Chondrocyte (in vitro differentiated cells): ENCODE results near the gene MFSD12. TPM values are rescaled to one million over a fixed set of nuclear protein-coding genes. Genes with fewer than 3 reads are reported as not detected.
A peak's percentile ranks its signal among the peaks of the same experiment; 100 is the strongest.

ENCODE experiments used
- DNase-seq: peaks from one replicate; pipeline ENCODE4 v3.0.0; 2021; ENCODE audit warnings: mixed read lengths, low spot score
- H3K27ac Mint-ChIP-seq: one replicate; pipeline ENCODE4 v1.8.0; 2021; ENCODE audit warnings: mild to moderate bottlenecking, moderate library complexity, mixed read lengths; ENCODE audit not compliant: unreplicated experiment
- H3K27me3 Mint-ChIP-seq: 2 replicates; pipeline ENCODE4 v1.8.0; 2021; ENCODE audit warnings: low read depth, mixed read lengths
- H3K36me3 Mint-ChIP-seq: 2 replicates; pipeline ENCODE4 v1.8.0; 2021; ENCODE audit warnings: low read depth, mixed read lengths
- H3K4me1 Mint-ChIP-seq: 2 replicates; pipeline ENCODE4 v1.8.0; 2021; ENCODE audit warnings: low read depth, mild to moderate bottlenecking, mixed read lengths
- H3K4me3 Mint-ChIP-seq: one replicate; pipeline ENCODE4 v1.8.0; 2021; ENCODE audit warnings: mild to moderate bottlenecking, moderate library complexity, mixed read lengths; ENCODE audit not compliant: unreplicated experiment
- H3K9me3 Mint-ChIP-seq: 2 replicates; pipeline ENCODE4 v1.8.0; 2021; ENCODE audit warnings: low read depth, mixed read lengths
- total RNA-seq: library from RNA; stranded (reverse); gene quantifications from 3 replicates; pipeline ENCODE4 v1.2.1, GENCODE V29; 2021
- TF ChIP-seq, protein P1 (sequence below): fragments of 200-600 bp; sonication (generic); IDR thresholded peaks from 2 replicates; pipeline ENCODE4 v1.5.0; 2021; ENCODE audit warnings: antibody characterized with exemption, mild to moderate bottlenecking, moderate library complexity

Gene MFSD12
- total RNA-seq, 1 donor from 2014 or later, result 98.4 TPM

GRCh38 chr19:3546119-3546518, 11.3 kb downstream of the MFSD12 start:
- no peak for DNase-seq
- Mint-ChIP-seq H3K4me3 (no peak overlapping the region), H3K36me3 (peaks cover 3% of the 10 kb centered on the region), H3K9me3 (no peaks in the 10 kb centered on the region), H3K27ac (no peak overlapping the region), H3K4me1 (no peaks in the 10 kb centered on the region), H3K27me3 (no peaks in the 10 kb centered on the region)
- TF ChIP-seq, protein P1, sequence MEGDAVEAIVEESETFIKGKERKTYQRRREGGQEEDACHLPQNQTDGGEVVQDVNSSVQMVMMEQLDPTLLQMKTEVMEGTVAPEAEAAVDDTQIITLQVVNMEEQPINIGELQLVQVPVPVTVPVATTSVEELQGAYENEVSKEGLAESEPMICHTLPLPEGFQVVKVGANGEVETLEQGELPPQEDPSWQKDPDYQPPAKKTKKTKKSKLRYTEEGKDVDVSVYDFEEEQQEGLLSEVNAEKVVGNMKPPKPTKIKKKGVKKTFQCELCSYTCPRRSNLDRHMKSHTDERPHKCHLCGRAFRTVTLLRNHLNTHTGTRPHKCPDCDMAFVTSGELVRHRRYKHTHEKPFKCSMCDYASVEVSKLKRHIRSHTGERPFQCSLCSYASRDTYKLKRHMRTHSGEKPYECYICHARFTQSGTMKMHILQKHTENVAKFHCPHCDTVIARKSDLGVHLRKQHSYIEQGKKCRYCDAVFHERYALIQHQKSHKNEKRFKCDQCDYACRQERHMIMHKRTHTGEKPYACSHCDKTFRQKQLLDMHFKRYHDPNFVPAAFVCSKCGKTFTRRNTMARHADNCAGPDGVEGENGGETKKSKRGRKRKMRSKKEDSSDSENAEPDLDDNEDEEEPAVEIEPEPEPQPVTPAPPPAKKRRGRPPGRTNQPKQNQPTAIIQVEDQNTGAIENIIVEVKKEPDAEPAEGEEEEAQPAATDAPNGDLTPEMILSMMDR, result no peak

- H3K27me3 Mint-ChIP-seq, result no peaks in the 10 kb centered on the region
- H3K36me3 Mint-ChIP-seq, result peaks cover 3% of the 10 kb centered on the region
- H3K4me1 Mint-ChIP-seq, result no peaks in the 10 kb centered on the region
- TF ChIP-seq, protein P1, result no peak
- no peaks in the 10 kb centered on the region for H3K9me3 Mint-ChIP-seq
- no peak overlapping the region for H3K4me3 Mint-ChIP-seq
- no peak for DNase-seq
- no peak overlapping the region for H3K27ac Mint-ChIP-seq
These were observed 11.7 kb downstream of the MFSD12 start for GRCh38 chr19:3545669-3546034.

GRCh38 chr19:3544742-3545668, 12.4 kb downstream of the MFSD12 start:
- no peaks in the 10 kb centered on the region for H3K27me3 Mint-ChIP-seq
- DNase-seq, result no peak
- no peak overlapping the region for H3K27ac Mint-ChIP-seq
- no peaks in the 10 kb centered on the region for H3K9me3 Mint-ChIP-seq
- no peaks in the 10 kb centered on the region for H3K4me1 Mint-ChIP-seq
- TF ChIP-seq, protein P1, result peak; percentile 92
- no peak overlapping the region for H3K4me3 Mint-ChIP-seq
- peaks cover 3% of the 10 kb centered on the region for H3K36me3 Mint-ChIP-seq

- peaks cover 3% of the 10 kb centered on the region for H3K36me3 Mint-ChIP-seq
- peaks cover 5% of the 10 kb centered on the region for H3K4me1 Mint-ChIP-seq
- H3K4me3 Mint-ChIP-seq, result no peak overlapping the region
- no peaks in the 10 kb centered on the region for H3K27me3 Mint-ChIP-seq
- no peak overlapping the region for H3K27ac Mint-ChIP-seq
- TF ChIP-seq, protein P1, result no peak
- DNase-seq, result no peak
- no peaks in the 10 kb centered on the region for H3K9me3 Mint-ChIP-seq
These were observed 13.4 kb downstream of the MFSD12 start for GRCh38 chr19:3544058-3544376.

DNA sequence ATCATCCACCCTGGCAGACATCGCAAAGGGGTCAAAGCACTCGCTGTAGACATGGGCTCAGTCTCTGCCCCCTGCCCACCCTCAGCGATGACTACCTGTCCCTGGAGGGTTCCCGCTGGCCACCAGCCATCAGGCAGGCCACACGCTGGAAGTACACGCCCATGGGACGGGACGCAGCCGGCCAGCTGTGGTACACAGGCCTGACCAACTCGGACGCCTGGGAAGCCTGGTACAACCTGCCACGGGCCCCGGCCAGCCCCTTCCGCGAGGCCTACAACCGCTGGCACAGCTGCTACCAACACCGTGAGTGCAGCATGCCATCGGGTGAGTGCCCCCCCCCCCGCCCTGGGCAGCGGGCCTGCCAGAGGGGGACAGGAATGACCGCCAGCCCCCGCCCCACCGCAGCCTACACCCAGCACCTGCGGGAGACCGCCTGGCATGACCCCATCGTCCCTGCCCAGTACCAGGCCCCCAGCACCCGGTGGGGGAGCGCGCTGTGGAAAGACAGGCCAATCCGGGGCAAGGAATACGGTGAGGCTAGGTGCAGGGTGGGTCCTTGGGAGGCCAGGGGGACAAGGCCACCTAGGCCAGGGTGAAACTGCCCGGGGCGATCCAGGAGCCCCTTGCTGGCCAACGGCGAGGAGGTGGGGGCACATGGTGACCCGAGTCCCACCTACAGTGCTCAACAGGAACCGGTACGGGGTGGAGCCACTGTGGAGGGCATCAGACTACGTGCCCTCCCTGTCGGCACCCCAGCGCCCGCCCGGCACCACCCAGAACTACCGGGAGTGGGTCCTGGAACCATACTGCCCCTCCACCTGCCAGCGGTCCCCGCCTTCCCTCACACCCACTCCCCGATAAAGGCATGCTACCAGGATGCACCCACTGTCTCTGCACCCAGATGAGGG, 14.0 kb downstream of the MFSD12 start:
- H3K27me3 Mint-ChIP-seq, result no peaks in the 10 kb centered on the region
- H3K4me1 Mint-ChIP-seq, result peaks cover 5% of the 10 kb centered on the region
- TF ChIP-seq, protein P1, result no peak
- no peaks in the 10 kb centered on the region for H3K9me3 Mint-ChIP-seq
- no peak overlapping the region for H3K27ac Mint-ChIP-seq
- no peak overlapping the region for H3K4me3 Mint-ChIP-seq
- DNase-seq, result no peak
- H3K36me3 Mint-ChIP-seq, result peaks cover 3% of the 10 kb centered on the region
